ENCODE measurements around the gene ZNF451.
"Not testable (repeated sequence)": the region's sequence is repeated elsewhere in the genome, so short reads cannot be mapped to it uniquely, and the experiment has no call there.

Gene ZNF451, protein sequence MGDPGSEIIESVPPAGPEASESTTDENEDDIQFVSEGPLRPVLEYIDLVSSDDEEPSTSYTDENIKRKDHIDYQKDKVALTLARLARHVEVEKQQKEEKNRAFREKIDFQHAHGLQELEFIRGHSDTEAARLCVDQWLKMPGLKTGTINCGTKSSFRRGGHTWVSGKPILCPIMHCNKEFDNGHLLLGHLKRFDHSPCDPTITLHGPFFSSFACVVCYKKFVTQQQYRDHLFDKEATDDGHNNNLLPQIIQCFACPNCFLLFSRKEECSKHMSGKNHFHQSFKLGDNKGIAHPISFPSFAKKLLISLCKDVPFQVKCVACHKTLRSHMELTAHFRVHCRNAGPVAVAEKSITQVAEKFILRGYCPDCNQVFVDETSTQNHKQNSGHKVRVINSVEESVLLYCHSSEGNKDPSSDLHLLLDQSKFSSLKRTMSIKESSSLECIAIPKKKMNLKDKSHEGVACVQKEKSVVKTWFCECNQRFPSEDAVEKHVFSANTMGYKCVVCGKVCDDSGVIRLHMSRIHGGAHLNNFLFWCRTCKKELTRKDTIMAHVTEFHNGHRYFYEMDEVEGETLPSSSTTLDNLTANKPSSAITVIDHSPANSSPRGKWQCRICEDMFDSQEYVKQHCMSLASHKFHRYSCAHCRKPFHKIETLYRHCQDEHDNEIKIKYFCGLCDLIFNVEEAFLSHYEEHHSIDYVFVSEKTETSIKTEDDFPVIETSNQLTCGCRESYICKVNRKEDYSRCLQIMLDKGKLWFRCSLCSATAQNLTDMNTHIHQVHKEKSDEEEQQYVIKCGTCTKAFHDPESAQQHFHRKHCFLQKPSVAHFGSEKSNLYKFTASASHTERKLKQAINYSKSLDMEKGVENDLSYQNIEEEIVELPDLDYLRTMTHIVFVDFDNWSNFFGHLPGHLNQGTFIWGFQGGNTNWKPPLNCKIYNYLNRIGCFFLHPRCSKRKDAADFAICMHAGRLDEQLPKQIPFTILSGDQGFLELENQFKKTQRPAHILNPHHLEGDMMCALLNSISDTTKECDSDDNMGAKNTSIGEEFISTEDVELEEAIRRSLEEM

DNA sequence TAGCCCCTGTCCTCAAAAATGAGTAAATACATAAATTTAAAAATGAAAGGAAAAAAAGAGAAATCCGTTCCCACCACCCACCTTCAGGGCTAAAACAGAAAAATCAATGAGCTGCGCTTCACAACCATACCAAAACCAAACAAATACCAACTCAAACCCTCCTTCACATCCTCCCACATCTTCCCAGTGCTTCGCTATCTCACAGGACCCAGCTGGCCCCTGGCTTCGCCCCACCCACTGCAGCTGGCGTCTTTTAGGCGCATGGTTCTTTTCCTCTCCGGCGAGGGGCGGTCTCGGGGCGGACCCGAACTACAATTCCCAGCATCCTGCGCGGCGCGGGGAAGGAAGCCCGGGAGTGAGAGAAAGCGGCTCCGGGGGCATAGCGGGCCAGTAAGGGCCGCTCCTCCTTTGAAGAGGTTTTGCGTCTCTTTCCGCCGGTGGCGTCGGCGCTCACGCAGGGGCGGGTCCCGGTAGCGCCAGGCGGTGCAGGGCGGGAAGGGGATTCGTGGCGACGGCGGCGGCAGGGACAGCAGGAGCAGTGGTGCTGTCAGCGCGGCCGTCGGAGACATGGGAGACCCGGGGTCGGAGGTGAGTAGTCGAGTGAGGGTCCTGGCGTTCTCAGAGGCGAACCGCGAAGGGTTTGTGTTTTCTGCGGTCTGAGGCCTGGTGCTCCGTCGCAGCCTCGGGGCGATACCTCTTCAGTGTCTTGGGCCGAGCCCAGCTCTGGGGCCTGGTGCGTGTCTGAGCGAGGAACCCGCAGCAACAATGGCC, at the start of gene ZNF451:
Gene ZNF451 (plus strand): TSS at position 502 of the 771 bp plus-strand sequence. CDS start 66 bp downstream, at position 568.
- TF ChIP-seq, protein P1, sequence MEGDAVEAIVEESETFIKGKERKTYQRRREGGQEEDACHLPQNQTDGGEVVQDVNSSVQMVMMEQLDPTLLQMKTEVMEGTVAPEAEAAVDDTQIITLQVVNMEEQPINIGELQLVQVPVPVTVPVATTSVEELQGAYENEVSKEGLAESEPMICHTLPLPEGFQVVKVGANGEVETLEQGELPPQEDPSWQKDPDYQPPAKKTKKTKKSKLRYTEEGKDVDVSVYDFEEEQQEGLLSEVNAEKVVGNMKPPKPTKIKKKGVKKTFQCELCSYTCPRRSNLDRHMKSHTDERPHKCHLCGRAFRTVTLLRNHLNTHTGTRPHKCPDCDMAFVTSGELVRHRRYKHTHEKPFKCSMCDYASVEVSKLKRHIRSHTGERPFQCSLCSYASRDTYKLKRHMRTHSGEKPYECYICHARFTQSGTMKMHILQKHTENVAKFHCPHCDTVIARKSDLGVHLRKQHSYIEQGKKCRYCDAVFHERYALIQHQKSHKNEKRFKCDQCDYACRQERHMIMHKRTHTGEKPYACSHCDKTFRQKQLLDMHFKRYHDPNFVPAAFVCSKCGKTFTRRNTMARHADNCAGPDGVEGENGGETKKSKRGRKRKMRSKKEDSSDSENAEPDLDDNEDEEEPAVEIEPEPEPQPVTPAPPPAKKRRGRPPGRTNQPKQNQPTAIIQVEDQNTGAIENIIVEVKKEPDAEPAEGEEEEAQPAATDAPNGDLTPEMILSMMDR (conservative IDR thresholded peaks at IDR 0.05; ENCODE audit: low read depth, low read length) = no peak
- Histone ChIP-seq H4K20me1 (ENCODE audit: insufficient read depth) (peaks cover 10% of the 10 kb centered on the region; the same call in 1 of the 2 replicates), H3K4me1 (ENCODE audit: low read depth, poor library complexity, severe bottlenecking) (peaks cover 34% of the 10 kb centered on the region), H3K27ac (peak within 1 kb of the TSS; percentile 61), H3K79me2 (ENCODE audit: insufficient read depth, low read depth) (peaks cover 36% of the 10 kb centered on the region), H3K36me3 (ENCODE audit: insufficient read depth) (no peaks in the 10 kb centered on the region), H3K27me3 (ENCODE audit: insufficient read depth, low read depth) (no peaks in the 10 kb centered on the region), H3K9ac (peak within 1 kb of the TSS; percentile 56; the same call in 1 of the 2 replicates), H3K4me2 (peak within 1 kb of the TSS; percentile 55), H2AFZ (ENCODE audit: low read depth) (peak within 1 kb of the TSS; percentile 27), H3K4me3 (IDR thresholded peaks at IDR 0.05; ENCODE audit: insufficient read depth, low read depth, low read length) (no peak within 1 kb of the TSS)

DNA sequence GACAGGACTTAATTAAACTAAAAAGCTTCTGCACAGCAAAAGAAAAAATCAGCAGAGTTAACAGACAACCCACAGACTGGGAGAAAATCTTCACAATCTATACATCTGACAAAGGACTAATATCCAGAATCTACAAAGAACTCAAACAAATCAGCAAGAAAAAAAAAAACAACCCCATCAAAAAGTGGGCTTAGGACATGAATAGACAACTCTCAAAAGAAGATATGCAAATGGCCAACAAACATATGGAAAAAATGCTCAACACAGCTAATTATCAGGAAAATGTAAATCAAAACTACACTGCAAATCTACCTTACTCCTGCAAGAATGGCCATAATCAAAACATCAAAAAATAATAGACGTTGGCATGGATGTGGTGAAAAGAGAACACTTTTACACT, 45.9 kb upstream of the ZNF451 start:
- not testable (repeated sequence) for H3K9ac ChIP-seq; H3K27ac ChIP-seq; H3K4me2 ChIP-seq; H3K36me3 ChIP-seq (ENCODE audit: insufficient read depth); H3K4me3 ChIP-seq (IDR thresholded peaks at IDR 0.05; ENCODE audit: insufficient read depth, low read depth, low read length); H2AFZ ChIP-seq (ENCODE audit: low read depth); H4K20me1 ChIP-seq (ENCODE audit: insufficient read depth); H3K27me3 ChIP-seq (ENCODE audit: insufficient read depth, low read depth)
- Histone ChIP-seq H3K79me2 (ENCODE audit: insufficient read depth, low read depth) (peaks cover 13% of the 10 kb centered on the region), H3K4me1 (ENCODE audit: low read depth, poor library complexity, severe bottlenecking) (peaks cover 34% of the 10 kb centered on the region)

DNA sequence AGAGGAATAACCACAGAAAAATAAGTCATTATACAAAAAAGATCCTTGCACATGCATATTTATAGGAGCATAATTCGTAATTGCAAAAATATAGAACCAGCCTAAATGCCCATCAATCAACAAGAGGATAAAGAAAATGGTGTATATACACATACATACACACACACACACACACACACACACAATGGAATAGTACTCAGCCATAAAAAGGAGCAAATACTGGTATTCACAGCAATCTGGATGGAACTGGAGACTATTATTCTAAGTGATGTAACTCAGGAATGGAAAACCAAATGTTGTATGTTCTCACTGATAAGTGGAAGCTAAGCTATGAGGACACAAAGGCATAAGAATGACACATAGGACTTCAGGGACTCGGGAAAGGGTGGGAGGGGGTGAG, 45.4 kb upstream of the ZNF451 start:
- no peaks in the 10 kb centered on the region for H4K20me1 ChIP-seq (ENCODE audit: insufficient read depth)
- H2AFZ ChIP-seq (ENCODE audit: low read depth) = no peak overlapping the region
- H3K27me3 ChIP-seq (ENCODE audit: insufficient read depth, low read depth) = no peaks in the 10 kb centered on the region
- H3K27ac ChIP-seq = no peak overlapping the region
- no peak overlapping the region for H3K9ac ChIP-seq
- no peak overlapping the region for H3K4me3 ChIP-seq (IDR thresholded peaks at IDR 0.05; ENCODE audit: insufficient read depth, low read depth, low read length)
- no peak overlapping the region for H3K4me2 ChIP-seq
- peaks cover 18% of the 10 kb centered on the region for H3K79me2 ChIP-seq (ENCODE audit: insufficient read depth, low read depth)
- no peaks in the 10 kb centered on the region for H3K36me3 ChIP-seq (ENCODE audit: insufficient read depth)
- H3K4me1 ChIP-seq (ENCODE audit: low read depth, poor library complexity, severe bottlenecking) = peaks cover 33% of the 10 kb centered on the region
- TF ChIP-seq, protein P1 (conservative IDR thresholded peaks at IDR 0.05; ENCODE audit: low read depth, low read length) = no peak

DNA sequence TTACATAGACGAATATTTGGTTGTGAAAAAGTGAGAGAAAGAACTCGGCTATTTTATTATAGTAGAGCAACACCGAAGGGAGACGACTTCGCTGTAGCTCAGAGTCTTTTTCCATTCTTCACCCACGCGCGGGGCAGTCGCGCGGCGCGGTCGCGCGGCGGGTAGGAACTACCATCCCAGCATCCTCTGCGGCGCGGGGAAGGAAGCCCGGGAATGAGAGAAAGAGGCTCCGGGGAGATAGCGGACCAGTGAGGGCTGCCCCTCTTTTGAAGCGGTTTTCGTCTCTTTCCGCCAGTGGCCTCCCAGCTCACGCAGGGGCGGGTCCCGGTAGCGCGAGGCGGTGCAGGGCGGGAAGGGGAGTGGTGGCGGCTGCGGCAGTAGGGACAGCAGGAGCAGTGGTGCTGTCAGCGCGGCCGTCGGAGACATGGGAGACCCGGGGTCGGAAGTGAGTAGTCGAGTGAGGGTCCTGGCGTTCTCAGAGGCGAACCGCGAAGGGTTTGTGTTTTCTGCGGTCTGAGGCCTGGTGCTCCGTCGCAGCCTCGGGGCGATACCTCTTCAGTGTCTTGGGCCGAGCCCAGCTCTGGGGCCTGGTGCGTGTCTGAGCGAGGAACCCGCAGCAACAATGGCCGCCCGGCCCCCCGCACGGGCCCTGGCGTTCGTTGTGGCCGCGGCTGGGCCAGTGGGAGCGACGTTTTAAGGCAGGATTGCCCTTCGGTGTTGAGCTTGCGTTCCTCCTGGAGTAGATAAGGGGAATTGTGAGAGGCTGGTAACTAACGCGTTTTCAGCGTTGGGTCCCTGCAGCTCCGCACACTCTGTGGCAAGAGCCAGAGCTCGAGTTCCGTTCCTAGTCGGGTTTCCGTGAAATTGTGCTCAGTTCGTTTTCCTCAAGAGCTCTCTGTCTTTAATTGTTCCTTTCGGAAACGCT, 43.4 kb upstream of the ZNF451 start, which contains the start of gene KIAA1586:
Gene KIAA1586 (plus strand): TSS at position 362 of the 925 bp plus-strand sequence. CDS start 63 bp downstream, at position 425.
- H3K4me2 ChIP-seq = peak within 1 kb of the TSS; percentile 61
- H2AFZ ChIP-seq (ENCODE audit: low read depth) = peak within 1 kb of the TSS; percentile 92
- H3K27ac ChIP-seq = peak within 1 kb of the TSS; percentile 52
- H3K4me1 ChIP-seq (ENCODE audit: low read depth, poor library complexity, severe bottlenecking) = peaks cover 21% of the 10 kb centered on the region
- not testable (repeated sequence) for H3K27me3 ChIP-seq (ENCODE audit: insufficient read depth, low read depth); H3K36me3 ChIP-seq (ENCODE audit: insufficient read depth); H4K20me1 ChIP-seq (ENCODE audit: insufficient read depth); H3K4me3 ChIP-seq (IDR thresholded peaks at IDR 0.05; ENCODE audit: insufficient read depth, low read depth, low read length)
- peak within 1 kb of the TSS; percentile 51; the same call in 1 of the 2 replicates for H3K9ac ChIP-seq
- peaks cover 37% of the 10 kb centered on the region for H3K79me2 ChIP-seq (ENCODE audit: insufficient read depth, low read depth)

DNA sequence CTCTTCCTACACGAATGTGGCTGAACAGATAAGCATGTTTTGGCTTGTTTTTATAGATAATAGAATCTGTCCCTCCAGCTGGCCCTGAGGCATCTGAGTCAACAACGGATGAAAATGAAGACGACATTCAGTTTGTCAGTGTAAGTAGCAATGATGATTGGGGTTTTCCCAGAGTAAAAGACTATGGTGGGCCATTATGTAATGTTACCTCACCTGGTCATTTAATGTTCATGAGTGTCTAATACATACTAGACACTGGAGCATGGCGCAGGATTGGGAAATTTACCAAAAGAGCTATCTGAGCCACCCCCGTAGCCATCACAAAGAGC, 42.8 kb upstream of the ZNF451 start:
- H2AFZ ChIP-seq (ENCODE audit: low read depth) = not testable (repeated sequence)
- peaks cover 37% of the 10 kb centered on the region for H3K79me2 ChIP-seq (ENCODE audit: insufficient read depth, low read depth)

GRCh38 chr6:57047859-57048258, 42.1 kb upstream of the ZNF451 start:
- H3K27ac ChIP-seq; H3K36me3 ChIP-seq (ENCODE audit: insufficient read depth); H3K27me3 ChIP-seq (ENCODE audit: insufficient read depth, low read depth); H2AFZ ChIP-seq (ENCODE audit: low read depth); H4K20me1 ChIP-seq (ENCODE audit: insufficient read depth); H3K9ac ChIP-seq; H3K4me3 ChIP-seq (IDR thresholded peaks at IDR 0.05; ENCODE audit: insufficient read depth, low read depth, low read length): not testable (repeated sequence)
- H3K79me2 ChIP-seq (ENCODE audit: insufficient read depth, low read depth) = peaks cover 37% of the 10 kb centered on the region
- peaks cover 21% of the 10 kb centered on the region for H3K4me1 ChIP-seq (ENCODE audit: low read depth, poor library complexity, severe bottlenecking)
- peak overlapping the region; percentile 60 for H3K4me2 ChIP-seq

More for the DNA sequence above, 42.8 kb upstream of the ZNF451 start:
- H3K27ac ChIP-seq; H3K4me3 ChIP-seq (IDR thresholded peaks at IDR 0.05; ENCODE audit: insufficient read depth, low read depth, low read length); H3K9ac ChIP-seq; H4K20me1 ChIP-seq (ENCODE audit: insufficient read depth); H3K27me3 ChIP-seq (ENCODE audit: insufficient read depth, low read depth); H3K36me3 ChIP-seq (ENCODE audit: insufficient read depth); H3K4me2 ChIP-seq: not testable (repeated sequence)
- peaks cover 21% of the 10 kb centered on the region for H3K4me1 ChIP-seq (ENCODE audit: low read depth, poor library complexity, severe bottlenecking)
